ENCODE results near the gene GSTT4. TPM values are rescaled to one million over a fixed set of nuclear protein-coding genes. Genes with fewer than 3 reads are reported as not detected.
"Not testable (repeated sequence)": the region's sequence is repeated elsewhere in the genome, so short reads cannot be mapped to it uniquely, and the experiment has no call there.

GSTT4 gene
- polyA plus RNA-seq, 1 donor, result not detected

DNA sequence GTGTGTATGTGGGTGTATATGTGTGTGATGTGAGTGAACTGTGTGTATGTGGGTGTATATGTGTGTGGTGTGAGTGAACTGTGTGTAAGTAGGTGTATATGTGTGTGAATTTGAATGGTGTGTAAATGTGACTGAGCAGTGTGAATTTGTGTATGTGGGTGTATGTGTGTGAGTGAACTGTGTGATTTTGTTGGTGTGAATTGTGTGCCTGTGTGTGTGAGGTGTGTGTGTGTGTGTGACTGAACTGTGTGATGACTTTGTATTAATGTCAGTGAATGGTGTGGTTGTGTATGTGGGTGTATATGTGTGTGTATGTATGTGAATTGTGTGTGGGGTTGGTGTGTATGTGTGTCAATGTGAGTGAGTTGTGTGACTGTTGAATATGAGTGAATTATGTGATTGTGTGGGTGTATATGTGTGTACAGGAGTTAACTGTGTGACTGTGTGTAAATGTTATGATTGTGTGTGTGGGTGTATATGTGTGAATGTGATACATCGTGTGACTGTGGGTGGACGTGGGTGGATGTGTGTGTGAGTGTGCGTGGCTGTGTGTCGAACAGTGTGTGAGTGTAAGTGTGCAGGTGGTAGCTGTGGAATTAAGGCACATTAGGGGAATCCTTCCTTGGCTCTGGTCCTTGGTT, 18.6 kb downstream of the GSTT4 start:
- DNase-seq, result not testable (repeated sequence)

DNA sequence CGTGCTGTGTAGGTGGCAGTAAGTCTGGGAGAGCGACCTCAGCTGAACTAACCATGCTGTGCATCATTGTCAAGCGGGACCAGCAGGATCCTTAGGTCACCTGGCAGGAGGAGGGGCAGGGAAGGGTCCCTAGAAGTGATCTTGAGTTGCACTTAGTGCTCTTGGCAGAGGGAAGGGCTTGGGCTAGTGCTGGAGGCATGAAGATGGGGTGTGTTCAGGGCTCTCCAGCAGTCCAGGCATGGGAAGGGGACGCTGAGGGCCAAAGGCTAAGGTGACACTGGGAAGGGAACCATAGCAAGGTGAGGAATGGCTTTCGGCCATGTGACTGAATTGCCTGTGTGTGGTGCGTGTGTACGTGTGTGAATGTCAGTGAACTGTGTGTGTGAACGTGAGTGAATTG, 19.2 kb downstream of the GSTT4 start:
- DNase-seq, result not testable (repeated sequence)

DNA sequence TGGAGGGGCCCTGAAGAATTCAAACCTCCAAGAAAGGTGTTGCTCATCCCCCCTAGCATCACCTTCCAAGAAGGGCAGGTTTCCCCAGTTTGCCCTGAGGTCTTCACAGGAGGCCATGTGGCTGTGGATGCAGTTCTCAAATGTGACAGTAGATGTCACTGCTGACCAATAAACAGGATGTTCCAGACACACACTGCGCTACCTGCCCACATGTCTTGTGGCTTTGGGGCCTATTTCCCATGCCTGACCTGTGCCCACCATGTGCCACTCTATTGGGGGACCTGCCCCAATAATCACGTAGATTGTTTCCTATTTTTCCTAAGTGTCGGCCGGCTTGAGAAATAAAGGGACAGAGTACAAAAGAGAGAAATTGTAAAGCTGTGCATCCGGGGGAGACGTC, 20.8 kb downstream of the GSTT4 start:
- peak; percentile 21 for DNase-seq

DNA sequence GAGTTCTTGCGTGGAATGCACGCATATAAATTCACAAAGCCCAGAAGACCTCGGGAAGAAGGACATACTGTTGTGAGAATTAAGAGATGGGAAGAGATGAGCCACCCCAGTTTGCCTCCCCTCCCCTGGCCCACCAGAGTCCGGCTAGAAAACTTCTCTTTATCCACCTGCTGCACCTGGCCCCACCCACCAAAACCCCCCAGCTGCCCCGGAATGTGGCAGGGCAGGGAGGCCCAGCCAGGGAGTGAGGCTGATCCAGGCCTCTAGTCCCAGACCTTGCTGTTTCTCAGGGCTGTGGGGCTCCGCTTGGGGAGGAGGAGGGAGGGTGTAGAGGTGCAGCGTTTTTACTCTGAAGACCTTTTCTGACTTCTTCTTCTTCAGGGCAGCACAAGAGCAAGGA, 24.7 kb downstream of the GSTT4 start:
- not testable (repeated sequence) for DNase-seq

DNA sequence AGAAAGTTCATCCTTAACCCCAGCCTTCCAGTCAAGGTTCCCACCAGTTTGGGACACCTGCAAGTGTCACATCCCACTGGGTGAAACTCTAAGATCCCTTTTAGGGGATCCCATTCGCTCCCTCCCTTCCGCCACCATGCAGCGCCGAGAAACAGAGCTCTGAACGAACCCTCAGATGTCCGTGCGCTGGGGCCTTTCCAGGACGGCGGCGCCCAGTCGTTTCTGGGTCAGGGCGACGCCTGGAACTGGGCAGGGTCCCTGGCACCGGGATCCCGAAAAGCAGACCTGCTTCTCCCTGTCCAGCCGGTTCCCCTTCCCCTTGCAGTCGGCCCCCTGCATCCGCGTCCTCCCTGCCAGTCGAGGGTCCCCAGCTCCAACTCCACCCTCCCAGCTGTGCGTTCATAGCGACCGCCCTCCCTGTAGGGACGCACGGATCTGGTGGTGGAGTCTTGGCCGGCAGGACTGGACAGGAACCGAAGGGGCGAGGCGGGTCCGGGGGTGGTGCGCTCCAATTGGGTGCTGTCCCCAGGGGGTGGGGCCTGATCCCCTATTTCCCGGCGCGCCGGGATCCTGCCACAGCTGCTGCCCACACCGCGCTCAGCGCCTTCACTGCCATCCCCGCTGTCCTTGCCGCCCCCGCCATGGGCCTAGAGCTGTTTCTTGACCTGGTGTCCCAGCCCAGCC, 25.6 kb downstream of the GSTT4 start, which contains the start of gene GSTT2:
Gene GSTT2, plus strand, starts transcription at position 578 of the 684 bp plus-strand sequence.
- DNase-seq, result not testable (repeated sequence)

DNA sequence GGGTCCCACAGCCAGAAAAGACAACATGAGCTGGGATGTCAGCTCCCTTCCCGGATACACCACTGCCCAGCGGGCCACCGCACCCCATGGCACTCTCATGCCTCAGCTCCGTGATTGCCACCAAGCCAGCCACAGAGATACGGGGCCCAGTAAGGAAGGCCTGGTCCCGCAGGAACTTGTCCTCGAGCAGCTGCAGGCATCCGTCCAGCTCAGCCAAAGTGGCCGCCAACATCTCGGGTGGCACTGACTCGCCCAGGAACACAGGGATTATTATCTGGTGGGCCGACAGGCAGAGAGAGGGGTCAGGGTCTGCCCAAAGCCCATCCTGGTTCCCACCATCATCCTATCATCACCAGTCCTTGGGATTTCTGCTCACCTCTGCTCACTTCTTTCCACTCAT, 27.9 kb downstream of the GSTT4 start:
- DNase-seq, result not testable (repeated sequence)

DNA sequence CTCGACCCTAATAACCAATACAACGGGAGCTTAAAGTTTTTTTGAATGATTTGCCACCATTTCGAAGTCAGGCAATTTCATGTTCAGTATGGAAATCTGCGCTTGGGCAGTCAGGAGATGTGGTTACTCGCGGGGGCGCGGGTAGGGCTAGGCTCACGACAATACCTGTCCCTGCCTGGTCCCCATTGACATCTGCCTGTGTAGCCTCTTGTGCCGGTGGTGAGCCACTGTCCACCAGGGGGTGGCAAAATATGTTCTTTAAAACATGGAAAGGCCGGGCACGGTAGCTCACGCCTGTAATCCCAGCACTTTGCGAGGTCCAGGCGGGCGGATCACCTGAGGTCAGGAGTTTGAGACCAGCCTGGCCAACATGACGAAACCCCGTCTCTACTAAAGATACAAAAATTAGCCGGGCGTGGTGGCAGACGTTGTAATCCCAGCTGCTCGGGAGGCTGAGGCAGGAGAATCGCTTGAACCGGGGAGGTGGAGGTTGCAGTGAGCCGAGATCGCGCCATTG, 30.4 kb downstream of the GSTT4 start:
- DNase-seq, result not testable (repeated sequence)

DNA sequence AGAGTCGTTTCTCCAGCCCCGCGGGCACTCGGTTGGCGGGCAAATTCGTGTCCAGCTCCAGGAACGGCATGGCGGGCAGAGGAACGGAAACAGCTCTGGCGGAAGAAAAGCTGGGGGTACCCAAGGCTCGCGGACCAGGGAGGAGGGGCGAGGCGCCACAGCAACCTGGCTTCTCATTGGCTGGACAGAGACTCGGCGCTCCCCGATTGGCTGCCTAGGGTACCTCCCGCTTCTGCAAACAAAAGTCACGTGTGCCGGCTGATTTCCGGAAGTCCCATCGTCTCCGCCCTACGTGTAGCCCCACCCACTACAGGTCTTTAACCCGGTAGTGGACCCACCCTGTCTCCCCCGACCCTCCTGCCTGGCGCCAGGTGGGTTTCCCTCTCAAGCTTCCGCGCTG, 30.9 kb downstream of the GSTT4 start, which contains the start of gene DDT:
Gene DDT, minus strand, starts transcription at position 97 of the 400 bp plus-strand sequence. Its CDS starts 27 bp downstream, at position 70.
- DNase-seq, result not testable (repeated sequence)

DNA sequence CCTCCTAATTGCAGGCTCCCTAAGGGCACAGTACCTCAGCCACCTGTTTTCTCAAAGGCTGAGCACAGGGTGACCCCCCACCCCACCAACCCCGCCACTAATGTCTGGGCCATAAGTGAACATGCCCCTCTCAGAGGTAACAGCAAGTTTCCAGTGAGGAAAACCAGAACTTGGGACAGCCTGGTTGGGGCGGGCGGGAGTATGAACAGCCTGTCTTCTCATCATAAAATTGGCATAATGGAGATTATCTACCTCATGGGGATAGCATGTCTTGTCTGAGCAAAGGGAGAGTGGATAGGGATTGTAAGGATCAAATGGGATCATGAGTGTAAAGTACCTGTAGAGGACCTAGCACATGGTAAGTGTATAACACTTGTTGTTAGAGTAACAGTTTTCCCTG, 33.3 kb downstream of the GSTT4 start:
- DNase-seq, result not testable (repeated sequence)

DNA sequence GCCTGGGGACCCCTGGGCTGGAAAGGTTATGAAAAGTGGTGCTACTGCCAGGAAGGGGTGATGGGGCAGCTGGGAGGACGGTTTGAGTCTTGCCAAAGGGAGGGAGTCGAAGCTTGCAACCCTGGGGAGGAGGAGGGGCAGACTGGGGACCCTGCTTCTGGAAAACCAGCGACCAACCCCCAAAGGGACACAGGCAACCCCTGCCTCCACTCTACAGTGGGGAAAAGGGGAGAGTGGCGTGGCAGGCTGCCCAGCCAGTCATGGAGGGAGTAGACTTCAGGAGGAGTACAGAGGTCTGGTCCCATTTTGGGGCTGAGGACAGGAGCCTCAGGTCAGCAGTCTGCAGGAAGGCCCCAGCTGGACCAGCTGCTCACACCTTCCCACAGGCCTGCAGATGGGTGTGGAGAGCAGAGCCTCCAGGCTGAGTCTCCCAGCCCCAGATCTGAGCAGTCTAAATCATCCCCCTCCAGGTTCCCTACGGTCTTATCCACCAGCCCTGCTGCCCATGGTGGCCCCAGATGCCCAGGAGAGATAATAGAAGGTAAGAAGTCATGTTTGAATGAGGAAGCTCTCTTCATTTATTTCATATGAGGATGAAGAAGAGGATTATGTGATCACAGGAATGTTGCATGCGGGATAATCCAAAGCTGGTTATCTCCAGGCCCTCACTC, 34.3 kb downstream of the GSTT4 start:
- DNase-seq, result no peak

DNA sequence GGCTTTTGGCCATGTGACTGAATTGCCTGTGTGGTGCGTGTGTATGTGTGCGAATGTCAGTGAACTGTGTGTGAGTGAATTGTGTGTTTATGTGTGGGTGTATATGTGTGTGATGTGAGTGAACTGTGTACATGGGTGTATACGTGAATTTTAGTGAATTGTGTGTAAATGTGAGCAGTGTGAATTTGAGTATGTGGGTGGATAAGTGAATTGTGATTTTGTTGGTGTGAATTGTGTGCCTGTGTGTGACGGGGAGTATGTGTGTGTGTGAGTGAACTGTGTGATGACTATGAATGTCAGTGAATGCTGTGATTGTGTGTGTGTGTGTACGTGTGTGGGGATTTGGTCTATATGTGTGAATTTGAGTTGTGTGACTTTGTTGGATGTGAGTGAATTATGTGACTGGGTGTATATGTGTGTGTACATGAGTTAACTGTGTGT, 35.0 kb downstream of the GSTT4 start:
- DNase-seq, result no peak

DNA sequence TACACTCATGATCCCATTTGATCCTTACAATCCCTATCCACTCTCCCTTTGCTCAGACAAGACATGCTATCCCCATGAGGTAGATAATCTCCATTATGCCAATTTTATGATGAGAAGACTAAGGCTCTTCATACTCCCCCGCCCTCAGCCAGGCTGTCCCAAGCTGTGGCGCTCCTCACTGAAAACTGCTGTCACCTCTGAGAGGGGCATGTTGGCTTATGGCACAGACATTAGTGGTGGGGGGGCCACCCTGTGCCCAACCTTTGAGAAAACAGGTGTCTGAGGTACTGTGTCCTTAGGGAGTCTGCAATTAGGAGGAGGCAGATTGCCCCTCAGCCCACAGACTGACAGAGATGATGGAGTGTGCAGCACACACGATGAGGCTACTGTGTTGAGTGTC, 36.2 kb downstream of the GSTT4 start:
- no peak for DNase-seq

DNA sequence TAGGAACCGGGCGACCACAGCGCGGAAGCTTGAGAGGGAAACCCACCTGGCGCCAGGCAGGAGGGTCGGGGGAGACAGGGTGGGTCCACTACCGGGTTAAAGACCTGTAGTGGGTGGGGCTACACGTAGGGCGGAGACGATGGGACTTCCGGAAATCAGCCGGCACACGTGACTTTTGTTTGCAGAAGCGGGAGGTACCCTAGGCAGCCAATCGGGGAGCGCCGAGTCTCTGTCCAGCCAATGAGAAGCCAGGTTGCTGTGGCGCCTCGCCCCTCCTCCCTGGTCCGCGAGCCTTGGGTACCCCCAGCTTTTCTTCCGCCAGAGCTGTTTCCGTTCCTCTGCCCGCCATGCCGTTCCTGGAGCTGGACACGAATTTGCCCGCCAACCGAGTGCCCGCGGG, 38.7 kb downstream of the GSTT4 start, which contains the start of gene DDTL:
Gene DDTL, plus strand, starts transcription at position 321 of the 400 bp plus-strand sequence. Its CDS starts 27 bp downstream, at position 348.
- DNase-seq, result not testable (repeated sequence)

DNA sequence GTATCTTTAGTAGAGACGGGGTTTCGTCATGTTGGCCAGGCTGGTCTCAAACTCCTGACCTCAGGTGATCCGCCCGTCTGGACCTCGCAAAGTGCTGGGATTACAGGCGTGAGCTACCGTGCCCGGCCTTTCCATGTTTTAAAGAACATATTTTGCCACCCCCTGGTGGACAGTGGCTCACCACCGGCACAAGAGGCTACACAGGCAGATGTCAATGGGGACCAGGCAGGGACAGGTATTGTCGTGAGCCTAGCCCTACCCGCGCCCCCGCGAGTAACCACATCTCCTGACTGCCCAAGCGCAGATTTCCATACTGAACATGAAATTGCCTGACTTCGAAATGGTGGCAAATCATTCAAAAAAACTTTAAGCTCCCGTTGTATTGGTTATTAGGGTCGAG, 39.2 kb downstream of the GSTT4 start:
- not testable (repeated sequence) for DNase-seq

DNA sequence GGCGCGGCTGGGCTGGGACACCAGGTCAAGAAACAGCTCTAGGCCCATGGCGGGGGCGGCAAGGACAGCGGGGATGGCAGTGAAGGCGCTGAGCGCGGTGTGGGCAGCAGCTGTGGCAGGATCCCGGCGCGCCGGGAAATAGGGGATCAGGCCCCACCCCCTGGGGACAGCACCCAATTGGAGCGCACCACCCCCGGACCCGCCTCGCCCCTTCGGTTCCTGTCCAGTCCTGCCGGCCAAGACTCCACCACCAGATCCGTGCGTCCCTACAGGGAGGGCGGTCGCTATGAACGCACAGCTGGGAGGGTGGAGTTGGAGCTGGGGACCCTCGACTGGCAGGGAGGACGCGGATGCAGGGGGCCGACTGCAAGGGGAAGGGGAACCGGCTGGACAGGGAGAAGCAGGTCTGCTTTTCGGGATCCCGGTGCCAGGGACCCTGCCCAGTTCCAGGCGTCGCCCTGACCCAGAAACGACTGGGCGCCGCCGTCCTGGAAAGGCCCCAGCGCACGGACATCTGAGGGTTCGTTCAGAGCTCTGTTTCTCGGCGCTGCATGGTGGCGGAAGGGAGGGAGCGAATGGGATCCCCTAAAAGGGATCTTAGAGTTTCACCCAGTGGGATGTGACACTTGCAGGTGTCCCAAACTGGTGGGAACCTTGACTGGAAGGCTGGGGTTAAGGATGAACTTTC, 44.0 kb downstream of the GSTT4 start, which contains the start of gene GSTT2B:
Gene GSTT2B, minus strand, starts transcription at position 112 of the 688 bp plus-strand sequence. Its CDS starts 64 bp downstream, at position 48.
- DNase-seq, result not testable (repeated sequence)

DNA sequence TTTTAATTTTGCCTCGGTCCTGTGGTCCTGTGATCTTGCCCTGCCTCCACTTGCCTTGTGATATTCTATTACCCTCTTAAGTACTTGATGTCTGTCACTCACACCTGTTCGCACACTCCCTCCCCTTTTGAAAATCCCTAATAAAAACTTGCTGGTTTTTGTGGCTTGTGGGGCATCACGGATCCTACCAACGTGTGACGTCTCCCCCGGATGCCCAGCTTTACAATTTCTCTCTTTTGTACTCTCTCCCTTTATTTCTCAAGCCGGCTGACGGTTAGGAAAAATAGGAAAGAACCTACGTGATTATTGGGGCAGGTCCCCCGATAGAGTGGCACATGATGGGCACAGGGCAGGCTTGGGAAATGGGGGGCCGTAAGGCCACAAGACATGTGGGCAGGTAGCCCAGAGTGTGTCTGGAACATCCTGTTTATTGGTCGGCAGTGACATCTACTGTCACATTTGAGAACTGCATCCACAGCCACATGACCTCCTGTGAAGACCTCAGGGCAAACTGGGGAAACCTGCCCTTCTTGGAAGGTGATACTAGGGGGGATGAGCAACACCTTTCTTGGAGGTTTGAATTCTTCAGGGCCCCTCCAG, 48.9 kb downstream of the GSTT4 start:
- not testable (repeated sequence) for DNase-seq

DNA sequence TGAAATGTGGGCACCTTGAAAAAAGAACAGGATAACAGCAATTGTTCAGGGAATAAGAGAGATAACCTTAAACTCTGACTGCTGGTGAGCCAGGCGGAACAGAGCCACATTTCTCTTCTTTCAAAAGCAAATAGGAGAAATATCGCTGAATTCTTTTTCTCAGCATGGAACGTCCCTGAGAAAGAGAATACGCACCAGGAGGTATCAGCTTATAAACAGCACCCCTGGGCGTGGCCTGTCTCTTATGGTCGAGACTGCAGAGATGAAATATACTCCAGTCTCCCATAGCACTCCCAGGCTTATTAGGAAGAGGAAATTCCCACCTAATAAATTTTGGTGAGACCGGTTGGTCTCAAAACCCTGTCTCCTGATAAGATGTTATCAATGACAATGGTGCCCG, 49.4 kb downstream of the GSTT4 start:
- not testable (repeated sequence) for DNase-seq

DNA sequence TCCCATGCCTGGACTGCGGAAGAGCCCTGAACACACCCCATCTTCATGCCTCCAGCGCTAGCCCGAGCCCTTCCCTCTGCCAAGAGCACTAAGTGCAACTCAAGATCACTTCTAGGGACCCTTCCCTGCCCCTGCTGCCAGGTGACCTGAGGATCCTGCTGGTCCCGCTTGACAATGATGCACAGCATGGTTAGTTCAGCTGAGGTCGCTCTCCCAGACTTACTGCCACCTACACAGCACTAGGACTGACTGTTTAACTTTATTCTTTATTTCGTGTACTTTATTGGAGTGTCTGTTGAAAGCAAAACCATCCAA, 50.3 kb downstream of the GSTT4 start:
- not testable (repeated sequence) for DNase-seq

DNA sequence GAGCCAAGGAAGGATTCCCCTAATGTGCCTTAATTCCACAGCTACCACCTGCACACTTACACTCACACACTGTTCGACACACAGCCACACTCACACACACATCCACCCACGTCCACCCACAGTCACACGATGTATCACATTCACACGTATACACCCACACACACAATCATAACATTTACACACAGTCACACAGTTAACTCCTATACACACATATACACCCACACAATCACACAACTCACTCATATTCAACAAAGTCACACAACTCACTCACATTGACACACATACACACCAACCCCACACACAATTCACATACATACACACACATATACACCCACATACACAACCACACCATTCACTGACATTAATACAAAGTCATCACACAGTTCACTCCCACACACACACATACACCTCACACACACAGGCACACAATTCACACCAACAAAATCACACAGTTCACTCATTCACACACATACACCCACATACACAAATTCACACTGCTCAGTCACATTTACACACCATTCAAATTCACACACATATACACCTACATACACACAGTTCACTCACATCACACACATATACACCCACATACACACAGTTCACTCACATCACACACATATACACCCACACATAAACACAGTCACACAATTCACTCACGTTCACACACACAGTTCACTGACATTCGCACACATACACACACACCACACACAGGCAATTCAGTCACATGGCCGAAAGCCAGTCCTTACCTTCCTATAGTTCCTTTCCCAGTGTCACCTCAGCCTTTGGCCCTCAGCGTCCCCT, 50.9 kb downstream of the GSTT4 start:
- DNase-seq, result not testable (repeated sequence)

DNA sequence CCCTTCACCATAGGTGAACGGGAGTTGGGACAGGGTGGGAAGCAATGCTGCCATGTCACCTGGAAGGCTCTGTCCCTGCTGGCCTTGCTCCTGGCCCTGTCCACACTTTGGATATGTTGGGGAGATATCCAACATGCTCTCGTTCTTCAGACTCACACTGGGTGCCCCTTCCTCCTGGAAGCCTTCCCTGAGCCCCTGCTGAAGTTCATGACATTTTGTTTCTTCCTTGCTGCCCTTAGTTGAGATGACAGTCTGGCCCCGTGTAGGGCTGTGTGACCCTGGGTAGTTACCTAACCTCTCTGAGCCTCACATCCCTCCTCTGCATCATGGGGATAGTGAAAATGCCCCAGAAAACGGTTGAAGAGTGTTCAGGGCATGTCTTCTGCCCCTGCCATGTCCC, 51.8 kb downstream of the GSTT4 start:
- not testable (repeated sequence) for DNase-seq

Measured in left kidney (tissue), 2 donors.